Stimulated activated CD4-positive, alpha-beta T cell treated with anti-CD3 and anti-CD28 coated beads, Interleukin-15, amount 100 ng/mL, for 1 hour (primary cell): ENCODE data around the gene ARHGAP15.

ENCODE experiments used
- DNase-seq, 2 donors: peaks; one replicate each; pipeline ENCODE4 v3.0.0-alpha.2; 2020; ENCODE audit warnings: low read depth in 1 of 2, low spot score in 1 of 2

The ARHGAP15 gene

DNA sequence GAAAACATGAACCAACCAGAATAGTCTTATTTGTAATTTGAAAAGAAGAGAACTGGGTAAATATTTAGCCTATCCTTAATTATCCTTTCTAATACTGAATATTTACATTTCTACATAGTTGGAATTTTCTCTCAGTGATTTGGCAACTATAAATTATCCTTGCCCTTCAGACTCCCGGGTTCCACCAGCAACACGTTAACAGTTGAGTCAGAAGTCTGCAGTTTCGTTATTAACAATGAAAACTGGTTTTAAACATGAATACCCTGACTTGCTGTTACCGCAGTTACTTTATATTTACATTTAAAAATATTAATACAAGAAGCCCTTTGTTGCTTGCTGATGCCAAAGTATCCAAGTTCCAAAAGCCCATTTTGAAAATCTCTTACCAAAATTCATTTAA lies 673.0 kb downstream of the ARHGAP15 start:
- DNase-seq, result no peak

- DNase-seq, result no peak
Measured at GRCh38 chr2:143802871-143803650, 673.8 kb downstream of the ARHGAP15 start.

DNA sequence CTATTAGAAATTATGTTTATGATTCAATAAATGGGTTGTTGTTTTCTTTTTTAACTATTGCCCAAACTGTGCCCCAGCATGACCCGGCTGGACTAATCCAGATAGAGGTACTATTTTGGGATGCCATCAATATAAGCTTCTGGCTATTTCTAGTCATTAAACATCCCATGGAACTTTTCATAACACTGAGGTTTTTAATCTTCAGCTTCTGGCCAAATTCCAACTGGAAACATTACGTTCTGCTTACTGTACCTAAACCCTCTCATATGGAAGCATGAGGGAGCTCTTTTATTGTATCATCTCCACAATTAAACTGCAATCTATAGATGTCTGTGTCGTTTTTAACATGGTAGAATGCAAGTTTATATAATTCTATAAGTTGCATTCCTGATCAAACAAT lies 674.7 kb downstream of the ARHGAP15 start:
- DNase-seq, result no peak

DNA sequence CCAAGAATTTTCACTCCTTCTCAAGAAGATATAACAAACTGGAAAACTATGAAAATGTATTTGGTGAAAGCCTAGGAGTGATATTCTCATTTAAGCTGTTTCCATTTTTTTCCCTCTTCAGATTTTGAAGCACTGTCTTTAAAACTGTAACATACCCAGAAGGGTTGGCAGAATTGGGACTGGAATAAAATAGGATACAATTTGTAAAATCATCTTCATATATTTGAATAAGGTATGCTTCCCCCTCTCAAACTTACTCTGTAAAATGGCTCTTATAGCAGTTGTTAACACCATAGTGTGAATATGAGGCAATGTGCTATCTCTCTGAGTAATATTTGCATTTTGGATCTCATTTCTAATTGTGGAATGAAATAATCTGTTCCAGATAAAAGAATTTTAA lies 676.4 kb downstream of the ARHGAP15 start:
- no peak for DNase-seq

DNA sequence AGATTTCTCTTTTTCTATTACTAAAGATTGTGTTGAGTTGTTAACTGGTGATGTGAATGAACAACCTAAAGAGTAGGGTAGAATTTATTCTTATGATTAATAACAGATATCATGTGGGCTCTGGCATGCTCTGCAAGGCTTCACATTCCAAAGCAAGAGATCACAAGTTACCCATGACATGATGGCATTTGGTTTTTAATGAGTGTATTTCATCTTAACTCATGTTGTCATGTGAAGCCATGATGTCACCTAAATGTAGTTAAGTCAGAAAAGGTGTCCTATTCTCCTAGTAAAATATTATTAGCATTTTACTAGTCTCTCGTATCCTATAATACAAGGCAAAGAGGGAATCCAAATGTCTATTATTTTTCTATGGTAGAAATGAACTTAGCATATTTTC lies 678.0 kb downstream of the ARHGAP15 start:
- no peak for DNase-seq

- no peak for DNase-seq
Measured at GRCh38 chr2:143807671-143808070, 678.5 kb downstream of the ARHGAP15 start.

- no peak for DNase-seq
Measured at GRCh38 chr2:143808166-143808565, 678.9 kb downstream of the ARHGAP15 start.

DNA sequence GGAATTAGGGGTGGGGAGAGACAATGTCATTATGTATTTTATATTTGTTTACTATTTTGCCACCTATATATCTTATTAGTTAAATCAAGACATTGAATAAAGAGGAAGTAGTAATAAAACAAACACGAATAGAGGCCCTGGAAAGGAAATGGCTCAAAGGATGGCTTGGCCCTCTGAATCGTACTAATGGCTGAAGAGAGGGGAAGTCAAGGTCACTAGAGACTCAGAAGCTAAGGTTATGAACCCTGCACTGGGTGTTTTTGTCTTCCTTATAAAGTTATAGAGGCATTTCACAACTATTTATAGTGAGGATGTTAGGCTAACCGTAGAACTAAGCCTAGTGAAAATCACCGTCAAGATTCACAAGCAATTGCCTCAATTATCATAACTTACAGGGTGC lies 685.9 kb downstream of the ARHGAP15 start:
- no peak for DNase-seq

DNA sequence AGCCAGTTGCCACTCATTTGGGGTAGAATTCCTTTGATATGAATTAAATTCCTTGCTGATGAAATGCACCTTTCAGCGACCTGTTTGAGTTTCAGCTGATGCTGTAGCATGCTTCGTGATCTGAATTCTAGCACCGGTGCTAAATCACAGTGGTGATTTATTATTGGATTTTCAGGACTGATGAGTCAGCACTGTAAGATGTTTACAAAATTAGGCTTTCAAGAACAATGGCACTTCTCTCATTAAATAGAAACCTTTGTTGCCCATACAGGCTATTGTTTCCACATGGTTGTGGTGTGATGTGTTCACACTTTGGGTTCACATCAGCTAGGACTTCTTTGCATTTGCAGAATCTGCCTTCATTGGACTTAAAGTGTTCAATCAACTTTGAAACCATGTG lies 687.7 kb downstream of the ARHGAP15 start:
- no peak for DNase-seq
